ENCODE data around the gene GAS2.

Gene GAS2

DNA sequence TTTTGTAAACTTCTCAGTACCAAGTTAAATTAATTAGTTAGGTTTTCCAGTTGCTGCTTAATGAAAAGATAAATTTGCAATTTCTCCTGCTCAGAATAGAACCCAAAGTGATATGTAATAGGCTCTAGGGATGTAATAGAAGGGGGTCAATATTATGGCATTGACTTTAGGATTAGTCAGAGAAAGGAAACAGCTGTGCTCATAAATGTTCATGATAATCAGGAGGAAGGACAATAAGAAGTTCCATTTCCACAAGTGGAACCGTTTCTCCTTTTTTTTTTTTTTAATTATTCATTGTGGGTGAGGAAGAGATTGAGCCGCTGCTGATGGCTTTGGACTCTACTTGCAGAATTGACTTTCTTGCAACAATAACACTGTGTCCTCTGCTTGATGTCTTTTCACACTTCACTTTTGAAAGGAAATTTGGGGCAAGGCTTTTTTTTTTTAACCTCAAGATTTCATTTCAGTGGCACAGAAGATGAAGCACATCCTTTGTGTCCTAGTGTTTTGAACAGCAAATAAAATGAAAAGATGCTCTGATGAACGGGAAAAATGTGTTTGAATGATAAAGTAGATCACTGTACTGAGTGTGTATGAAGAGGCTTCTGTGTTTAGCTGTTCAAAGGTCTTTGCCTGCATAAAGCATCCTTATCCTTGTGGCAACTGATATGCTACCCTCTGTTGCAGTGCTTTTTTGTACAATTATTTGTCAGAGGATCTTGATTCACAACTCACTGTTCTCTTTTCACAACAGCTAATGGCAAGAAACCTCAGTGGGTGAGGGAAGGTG is 62.4 kb downstream of the GAS2 start:
- no peak overlapping the region for H3K27ac Mint-ChIP-seq
- DNase-seq (ENCODE audit: low spot score in 2 of 2) (no peak), ATAC-seq (ENCODE audit: low read depth) (no peak)
- H3K4me1 Mint-ChIP-seq = no peaks in the 10 kb centered on the region
- no peak overlapping the region for H3K4me3 Mint-ChIP-seq
- H3K9me3 Mint-ChIP-seq = no peaks in the 10 kb centered on the region
- H3K36me3 Mint-ChIP-seq = no peaks in the 10 kb centered on the region
- peaks cover 3% of the 10 kb centered on the region for H3K27me3 Mint-ChIP-seq

- Mint-ChIP-seq H3K9me3 (no peaks in the 10 kb centered on the region), H3K4me3 (no peak overlapping the region), H3K27me3 (peaks cover 3% of the 10 kb centered on the region), H3K27ac (no peak overlapping the region), H3K36me3 (no peaks in the 10 kb centered on the region), H3K4me1 (no peaks in the 10 kb centered on the region)
- DNase-seq (ENCODE audit: low spot score in 2 of 2) (peak in 1 of 2 donors; percentile 0), ATAC-seq (ENCODE audit: low read depth) (no peak)
These were observed 63.9 kb downstream of the GAS2 start for GRCh38 chr11:22730319-22730718.

DNA sequence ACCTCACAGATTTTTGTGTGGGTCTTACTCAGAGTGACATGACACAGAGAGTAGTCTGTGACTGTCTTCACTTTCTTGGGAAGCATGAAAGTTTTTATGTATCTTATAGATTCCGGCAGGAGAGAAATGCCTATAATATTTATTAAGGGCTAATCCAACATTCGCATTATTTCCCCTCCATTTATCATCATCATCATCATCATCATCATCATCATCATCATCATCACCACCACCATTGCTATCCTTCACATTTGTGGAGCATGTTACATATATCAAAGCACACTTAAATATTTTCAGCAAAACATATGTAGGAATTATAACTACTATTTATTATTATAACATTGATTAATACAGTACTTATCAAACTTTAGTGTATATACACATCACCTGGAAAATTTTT is 66.2 kb downstream of the GAS2 start:
- Mint-ChIP-seq H3K27ac (no peak overlapping the region), H3K27me3 (peaks cover 4% of the 10 kb centered on the region), H3K9me3 (no peaks in the 10 kb centered on the region), H3K36me3 (no peaks in the 10 kb centered on the region), H3K4me1 (no peaks in the 10 kb centered on the region), H3K4me3 (no peak overlapping the region)
- DNase-seq (ENCODE audit: low spot score in 2 of 2) = no peak
- ATAC-seq (ENCODE audit: low read depth) = no peak

DNA sequence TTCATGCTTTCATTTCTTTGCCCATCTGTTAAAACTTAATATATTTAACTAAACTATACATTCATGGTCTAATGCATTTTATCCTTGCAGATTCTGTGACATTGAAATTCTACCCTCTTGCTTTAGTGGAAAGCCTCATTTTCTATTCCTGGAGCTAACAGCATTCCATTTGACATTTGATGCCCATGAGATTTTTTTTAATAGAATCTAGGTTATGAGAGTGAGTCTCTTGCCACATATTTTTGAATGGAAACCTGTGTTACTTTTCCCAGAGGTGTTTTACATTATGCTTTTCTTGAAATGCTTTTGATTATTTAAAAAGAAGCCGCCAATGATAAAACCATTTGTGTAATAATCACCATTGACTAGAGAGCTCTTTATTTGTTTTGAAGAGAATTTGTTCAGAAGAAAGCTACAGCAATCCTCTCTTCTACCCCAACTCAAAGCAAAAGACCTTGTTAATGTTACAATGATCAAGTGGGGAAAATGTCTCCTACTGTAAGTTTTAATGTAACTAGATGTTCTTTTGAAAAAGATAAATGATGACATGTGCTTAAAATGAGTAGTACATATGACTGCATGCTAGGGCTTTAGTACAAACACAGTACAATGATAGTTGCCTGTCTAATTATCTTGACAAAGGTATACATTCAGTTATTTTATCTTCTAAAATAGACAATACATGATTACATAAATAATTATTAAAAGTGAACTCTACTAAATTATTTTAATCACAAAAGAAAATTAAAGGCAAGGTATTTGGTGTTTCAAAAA is 67.3 kb downstream of the GAS2 start:
- peaks cover 4% of the 10 kb centered on the region for H3K27me3 Mint-ChIP-seq
- H3K4me1 Mint-ChIP-seq = no peaks in the 10 kb centered on the region
- H3K36me3 Mint-ChIP-seq = no peaks in the 10 kb centered on the region
- no peaks in the 10 kb centered on the region for H3K9me3 Mint-ChIP-seq
- H3K27ac Mint-ChIP-seq = no peak overlapping the region
- ATAC-seq (ENCODE audit: low read depth) = no peak
- no peak for DNase-seq (ENCODE audit: low spot score in 2 of 2)
- no peak overlapping the region for H3K4me3 Mint-ChIP-seq

GRCh38 chr11:22734628-22735345 is 68.4 kb downstream of the GAS2 start:
- DNase-seq (ENCODE audit: low spot score in 2 of 2) (no peak), ATAC-seq (ENCODE audit: low read depth) (no peak)
- Mint-ChIP-seq H3K27ac (no peak overlapping the region), H3K4me1 (no peaks in the 10 kb centered on the region), H3K9me3 (no peaks in the 10 kb centered on the region), H3K36me3 (no peaks in the 10 kb centered on the region), H3K4me3 (no peak overlapping the region), H3K27me3 (peaks cover 2% of the 10 kb centered on the region)

- H3K27me3 Mint-ChIP-seq = peaks cover 2% of the 10 kb centered on the region
- H3K36me3 Mint-ChIP-seq = no peaks in the 10 kb centered on the region
- ATAC-seq (ENCODE audit: low read depth) (no peak), DNase-seq (ENCODE audit: low spot score in 2 of 2) (no peak)
- no peaks in the 10 kb centered on the region for H3K4me1 Mint-ChIP-seq
- H3K27ac Mint-ChIP-seq = no peak overlapping the region
- no peak overlapping the region for H3K4me3 Mint-ChIP-seq
- H3K9me3 Mint-ChIP-seq = no peaks in the 10 kb centered on the region
These were observed 75.8 kb downstream of the GAS2 start for GRCh38 chr11:22742157-22742613.

DNA sequence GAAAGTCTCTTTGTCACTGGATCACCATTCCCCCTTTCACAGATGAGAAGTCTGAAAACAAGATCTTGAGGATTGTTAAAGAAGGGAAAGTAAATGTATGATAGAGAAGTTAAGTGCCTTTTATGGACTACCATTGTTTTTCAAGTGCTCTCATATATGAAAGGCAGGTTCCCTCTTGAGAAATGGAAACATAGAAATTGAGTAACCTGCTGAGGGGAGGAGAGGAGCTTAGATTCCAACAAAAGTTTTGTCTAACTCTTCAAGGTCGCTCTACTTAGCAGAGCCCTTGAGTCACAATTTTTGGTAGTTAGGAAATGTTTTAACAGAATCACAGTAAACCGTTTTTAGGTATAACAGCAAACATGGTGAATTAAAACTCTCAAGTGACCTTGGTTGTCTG is 83.1 kb downstream of the GAS2 start:
- Mint-ChIP-seq H3K27ac (no peak overlapping the region), H3K9me3 (no peaks in the 10 kb centered on the region), H3K36me3 (no peaks in the 10 kb centered on the region), H3K27me3 (no peaks in the 10 kb centered on the region), H3K4me3 (no peak overlapping the region), H3K4me1 (no peaks in the 10 kb centered on the region)
- ATAC-seq (ENCODE audit: low read depth) (no peak), DNase-seq (ENCODE audit: low spot score in 2 of 2) (no peak)

DNA sequence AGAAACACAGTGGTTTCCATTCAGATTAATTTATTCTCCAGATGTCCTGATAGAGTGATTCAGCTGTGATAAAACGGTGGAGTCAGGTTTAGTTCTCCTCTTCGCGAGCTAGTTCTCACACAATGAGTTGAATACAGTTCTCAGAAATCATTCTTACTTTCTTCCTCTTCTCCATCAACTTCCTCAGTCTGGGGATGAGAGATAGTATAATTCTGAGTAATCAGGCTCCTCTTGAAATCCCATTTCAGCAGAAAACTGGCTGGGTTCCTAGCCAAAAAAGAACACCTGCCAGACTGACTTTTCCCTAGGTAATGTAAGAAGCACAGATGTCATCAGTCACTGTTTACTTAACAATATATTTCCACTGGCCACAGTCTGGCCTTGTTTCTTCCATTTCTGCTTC is 86.5 kb downstream of the GAS2 start:
- no peak overlapping the region for H3K27ac Mint-ChIP-seq
- no peaks in the 10 kb centered on the region for H3K9me3 Mint-ChIP-seq
- H3K4me1 Mint-ChIP-seq = no peaks in the 10 kb centered on the region
- DNase-seq (ENCODE audit: low spot score in 2 of 2) (no peak), ATAC-seq (ENCODE audit: low read depth) (no peak)
- H3K36me3 Mint-ChIP-seq = no peaks in the 10 kb centered on the region
- H3K27me3 Mint-ChIP-seq = no peaks in the 10 kb centered on the region
- no peak overlapping the region for H3K4me3 Mint-ChIP-seq

GRCh38 chr11:22753416-22753815 is 87.0 kb downstream of the GAS2 start:
- no peak overlapping the region for H3K27ac Mint-ChIP-seq
- DNase-seq (ENCODE audit: low spot score in 2 of 2) (no peak), ATAC-seq (ENCODE audit: low read depth) (no peak)
- no peak overlapping the region for H3K4me3 Mint-ChIP-seq
- no peaks in the 10 kb centered on the region for H3K9me3 Mint-ChIP-seq
- no peaks in the 10 kb centered on the region for H3K4me1 Mint-ChIP-seq
- H3K27me3 Mint-ChIP-seq = no peaks in the 10 kb centered on the region
- no peaks in the 10 kb centered on the region for H3K36me3 Mint-ChIP-seq

DNA sequence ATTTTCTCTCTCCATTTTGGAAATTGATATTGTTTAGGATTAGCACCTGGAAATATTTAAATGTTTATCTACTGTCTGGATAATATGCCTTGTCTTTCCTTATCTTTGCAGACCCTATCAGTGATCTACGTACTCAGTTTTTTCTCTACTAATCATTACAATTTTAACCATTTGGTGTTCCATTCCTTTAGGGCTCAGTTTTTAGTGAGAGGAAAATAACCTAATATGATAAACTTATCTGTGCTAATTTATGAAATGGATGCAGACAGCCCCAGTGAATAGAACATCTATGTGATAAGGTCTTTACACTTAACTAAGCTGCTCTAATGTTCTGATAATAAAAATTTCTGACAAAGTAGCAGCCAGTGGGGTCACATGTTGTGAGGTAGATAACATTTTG is 94.7 kb downstream of the GAS2 start:
- Mint-ChIP-seq H3K9me3 (no peaks in the 10 kb centered on the region), H3K27ac (no peak overlapping the region), H3K36me3 (no peaks in the 10 kb centered on the region), H3K4me1 (no peaks in the 10 kb centered on the region), H3K4me3 (no peak overlapping the region), H3K27me3 (no peaks in the 10 kb centered on the region)
- DNase-seq (ENCODE audit: low spot score in 2 of 2) = no peak
- no peak for ATAC-seq (ENCODE audit: low read depth)

- H3K9me3 Mint-ChIP-seq = no peaks in the 10 kb centered on the region
- DNase-seq (ENCODE audit: low spot score in 2 of 2) (no peak), ATAC-seq (ENCODE audit: low read depth) (no peak)
- no peaks in the 10 kb centered on the region for H3K4me1 Mint-ChIP-seq
- no peaks in the 10 kb centered on the region for H3K27me3 Mint-ChIP-seq
- no peak overlapping the region for H3K27ac Mint-ChIP-seq
- no peaks in the 10 kb centered on the region for H3K36me3 Mint-ChIP-seq
- no peak overlapping the region for H3K4me3 Mint-ChIP-seq
These were observed 96.8 kb downstream of the GAS2 start for GRCh38 chr11:22763166-22763565.

- no peaks in the 10 kb centered on the region for H3K36me3 Mint-ChIP-seq
- no peaks in the 10 kb centered on the region for H3K4me1 Mint-ChIP-seq
- H3K9me3 Mint-ChIP-seq = no peaks in the 10 kb centered on the region
- H3K27ac Mint-ChIP-seq = no peak overlapping the region
- no peak for ATAC-seq (ENCODE audit: low read depth)
- DNase-seq (ENCODE audit: low spot score in 2 of 2) = no peak
- no peak overlapping the region for H3K4me3 Mint-ChIP-seq
- no peaks in the 10 kb centered on the region for H3K27me3 Mint-ChIP-seq
These were observed 98.3 kb downstream of the GAS2 start for GRCh38 chr11:22764735-22765134.

GRCh38 chr11:22768281-22768680 is 101.9 kb downstream of the GAS2 start:
- Mint-ChIP-seq H3K36me3 (no peaks in the 10 kb centered on the region), H3K9me3 (no peaks in the 10 kb centered on the region), H3K4me1 (no peaks in the 10 kb centered on the region), H3K27me3 (peaks cover 2% of the 10 kb centered on the region), H3K27ac (no peak overlapping the region), H3K4me3 (no peak overlapping the region)
- no peak for ATAC-seq (ENCODE audit: low read depth)
- no peak for DNase-seq (ENCODE audit: low spot score in 2 of 2)

DNA sequence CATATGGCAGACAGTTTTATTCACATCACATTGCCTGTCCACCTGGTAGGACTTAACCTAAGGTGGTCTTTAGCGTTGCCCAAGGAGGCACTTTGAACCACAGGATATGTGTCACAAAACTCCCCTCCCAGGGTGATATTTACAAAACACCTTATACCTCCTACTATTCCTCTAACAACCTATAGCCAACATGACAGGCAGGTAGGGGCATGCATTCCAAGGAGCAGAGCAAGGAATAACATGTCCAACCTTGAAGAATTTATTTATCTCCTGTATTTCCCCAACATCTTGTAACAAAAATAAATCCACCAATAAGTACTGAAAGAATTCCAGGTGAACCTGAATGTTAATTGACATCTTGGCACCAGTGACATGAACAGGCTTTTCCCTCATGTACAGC is 102.7 kb downstream of the GAS2 start:
- DNase-seq (ENCODE audit: low spot score in 2 of 2) = no peak
- H3K9me3 Mint-ChIP-seq = no peaks in the 10 kb centered on the region
- no peak for ATAC-seq (ENCODE audit: low read depth)
- no peaks in the 10 kb centered on the region for H3K36me3 Mint-ChIP-seq
- no peak overlapping the region for H3K4me3 Mint-ChIP-seq
- no peaks in the 10 kb centered on the region for H3K4me1 Mint-ChIP-seq
- H3K27ac Mint-ChIP-seq = no peak overlapping the region
- peaks cover 5% of the 10 kb centered on the region for H3K27me3 Mint-ChIP-seq

Data from memory B cell (primary cell).